Activated effector memory CD4-positive, alpha-beta T cell treated with anti-CD3 and anti-CD28 coated beads, Interleukin-2, amount 50 U/mL, for 16 hours (primary cell): ENCODE results near the gene TMEM229B.

Experiments
- DNase-seq: peaks from one replicate; pipeline ENCODE4 v3.0.0-alpha.2; 2020

TMEM229B gene

GRCh38 chr14:67487937-67488893 lies at the start of gene TMEM229B:
Gene TMEM229B (minus strand): TSS chr14:67488721. CDS start chr14:67473923, 14,798 bp downstream.
- peak; percentile 86 for DNase-seq

- no peak for DNase-seq
These were observed 49.2 kb upstream of the TMEM229B start for GRCh38 chr14:67537736-67538135.

- DNase-seq: no peak
These were observed 47.6 kb upstream of the TMEM229B start for GRCh38 chr14:67536087-67536486.

- no peak for DNase-seq
These were observed 45.2 kb upstream of the TMEM229B start for GRCh38 chr14:67533754-67534085.

GRCh38 chr14:67532998-67533753 lies 44.7 kb upstream of the TMEM229B start, which contains the start of gene PLEKHH1:
Gene PLEKHH1 (plus strand): TSS chr14:67533290. CDS start chr14:67541868, 8,578 bp downstream.
- DNase-seq: peak; percentile 79

- DNase-seq: no peak
These were observed 44.1 kb upstream of the TMEM229B start for GRCh38 chr14:67532606-67532997.

- no peak for DNase-seq
These were observed 41.7 kb upstream of the TMEM229B start for GRCh38 chr14:67529947-67530935.

- no peak for DNase-seq
These were observed 39.8 kb upstream of the TMEM229B start for GRCh38 chr14:67528276-67528675.

GRCh38 chr14:67527756-67528155 lies 39.2 kb upstream of the TMEM229B start:
- no peak for DNase-seq

GRCh38 chr14:67526676-67527459 lies 38.3 kb upstream of the TMEM229B start:
- peak; percentile 66 for DNase-seq

GRCh38 chr14:67526181-67526580 lies 37.7 kb upstream of the TMEM229B start:
- no peak for DNase-seq

- no peak for DNase-seq
These were observed 36.9 kb upstream of the TMEM229B start for GRCh38 chr14:67525389-67525788.

GRCh38 chr14:67524634-67524963 lies 36.1 kb upstream of the TMEM229B start:
- no peak for DNase-seq

GRCh38 chr14:67523764-67524633 lies 35.5 kb upstream of the TMEM229B start:
- DNase-seq: no peak

GRCh38 chr14:67522270-67522669 lies 33.7 kb upstream of the TMEM229B start:
- DNase-seq: no peak

GRCh38 chr14:67520482-67520881 lies 32.0 kb upstream of the TMEM229B start:
- DNase-seq: no peak

- no peak for DNase-seq
These were observed 30.9 kb upstream of the TMEM229B start for GRCh38 chr14:67519406-67519805.

- no peak for DNase-seq
These were observed 28.6 kb upstream of the TMEM229B start for GRCh38 chr14:67517083-67517482.

GRCh38 chr14:67516676-67517075 lies 28.2 kb upstream of the TMEM229B start:
- no peak for DNase-seq

- DNase-seq: no peak
These were observed 27.0 kb upstream of the TMEM229B start for GRCh38 chr14:67515386-67516079.
